ENCODE measurements around the gene ERC2.

DNA sequence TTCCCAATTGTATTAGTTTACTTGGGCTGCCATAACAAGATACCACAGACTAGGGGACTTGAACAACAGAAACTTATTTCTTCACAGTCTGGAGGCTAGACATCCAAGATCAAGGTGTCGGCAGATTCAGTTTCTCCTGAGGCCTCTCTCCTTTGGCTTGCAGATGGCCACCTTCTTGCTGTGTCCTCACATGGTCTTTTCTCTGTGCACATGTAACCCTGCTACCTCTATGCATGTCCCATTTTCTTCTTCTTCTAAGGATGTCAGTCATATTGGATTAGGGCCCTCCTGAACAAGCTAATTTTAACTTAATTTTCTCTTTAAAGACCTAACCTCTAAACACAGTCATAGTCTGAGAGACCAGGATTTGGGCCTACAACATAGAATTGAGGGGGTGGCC is 644.4 kb downstream of the ERC2 start:
- no peak for TF ChIP-seq CTCF (IDR thresholded peaks at IDR 0.05)
- TF ChIP-seq POLR2A (IDR thresholded peaks at IDR 0.05): no peak
